ENCODE measurements around the gene HMGB2.

Gene HMGB2

DNA sequence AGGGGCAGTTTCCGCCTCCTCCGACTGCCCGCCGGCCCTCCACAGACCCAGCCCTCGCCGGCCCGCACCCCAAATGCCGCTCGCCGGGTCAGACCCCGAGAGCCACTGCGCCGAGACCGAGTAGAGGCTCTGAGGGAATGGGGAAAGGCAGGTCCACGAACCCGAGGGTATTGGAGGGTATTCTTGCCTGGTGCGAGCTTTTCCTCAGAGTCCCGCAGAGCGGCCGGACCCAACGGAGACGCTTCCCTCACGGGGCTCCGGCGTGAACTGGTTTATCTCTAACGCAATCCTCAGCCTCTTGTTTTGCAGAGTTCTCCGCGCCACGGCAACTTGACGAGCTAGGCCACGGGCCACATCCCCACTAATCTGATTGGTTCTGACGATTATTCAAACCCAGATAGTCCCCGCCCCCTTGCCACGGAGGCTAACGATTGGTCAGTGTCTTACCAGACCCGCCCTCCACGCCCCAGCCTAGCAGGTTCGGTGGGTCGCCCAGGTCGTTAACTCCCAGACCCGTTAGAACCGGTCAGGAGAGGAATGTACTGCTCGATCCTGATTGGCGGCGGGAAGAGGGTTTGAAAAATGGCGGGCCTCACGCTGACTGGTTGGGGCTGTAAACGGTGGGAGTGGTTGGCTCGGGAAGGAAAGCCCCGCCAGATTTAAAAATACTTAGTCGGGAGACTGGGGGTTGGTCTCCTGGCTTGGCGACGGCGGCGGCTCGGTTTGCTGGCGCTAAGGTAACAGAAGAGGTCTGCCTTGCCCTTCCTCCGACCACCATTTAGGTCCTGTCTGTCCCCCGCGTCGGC lies at the start of gene HMGB2:
Gene HMGB2, minus strand, starts transcription at position 274 of the 806 bp plus-strand sequence. CDS start 709 bp downstream, outside the sequence.
- peak; percentile 94 for DNase-seq

GRCh38 chr4:173382349-173382748 lies 48.2 kb upstream of the HMGB2 start:
- DNase-seq, result no peak

DNA sequence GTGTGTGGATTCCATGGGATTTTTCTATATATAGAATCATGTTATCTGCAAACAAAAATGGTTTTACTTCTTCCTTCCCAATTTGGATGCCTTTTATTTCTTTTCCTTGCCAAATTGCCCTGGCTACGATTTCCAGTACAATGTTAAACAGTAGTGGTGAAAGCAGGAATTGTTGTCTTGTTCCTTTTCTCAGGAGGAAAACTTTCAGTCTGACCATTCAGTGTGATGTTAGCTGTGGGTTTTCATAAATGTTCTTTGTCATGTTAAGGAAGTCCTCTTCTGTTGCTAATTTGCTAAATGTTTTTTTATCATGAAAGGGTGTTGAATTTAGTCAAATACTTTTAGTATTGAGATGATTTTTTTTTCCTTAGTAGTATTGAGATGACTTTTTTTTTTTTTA lies 47.5 kb upstream of the HMGB2 start:
- no peak for DNase-seq

DNA sequence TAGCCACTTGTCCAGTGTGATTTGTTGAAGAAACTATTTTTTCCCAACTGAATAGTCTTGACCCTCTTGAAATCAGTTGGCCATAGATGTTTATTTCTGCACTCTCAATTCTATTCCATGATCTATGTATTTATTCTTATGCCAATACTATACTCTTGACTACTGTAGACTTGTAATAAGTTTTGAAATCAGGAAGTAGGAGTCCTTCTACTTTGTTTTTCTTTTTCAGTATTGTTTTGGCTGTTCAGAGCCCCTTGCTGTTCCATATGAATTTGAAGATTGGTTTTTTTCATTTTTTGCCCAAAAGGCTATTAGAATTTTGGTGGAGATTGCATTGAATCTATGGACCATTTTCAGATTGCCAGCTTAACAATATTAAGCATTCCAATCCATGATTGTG lies 46.8 kb upstream of the HMGB2 start:
- no peak for DNase-seq

DNA sequence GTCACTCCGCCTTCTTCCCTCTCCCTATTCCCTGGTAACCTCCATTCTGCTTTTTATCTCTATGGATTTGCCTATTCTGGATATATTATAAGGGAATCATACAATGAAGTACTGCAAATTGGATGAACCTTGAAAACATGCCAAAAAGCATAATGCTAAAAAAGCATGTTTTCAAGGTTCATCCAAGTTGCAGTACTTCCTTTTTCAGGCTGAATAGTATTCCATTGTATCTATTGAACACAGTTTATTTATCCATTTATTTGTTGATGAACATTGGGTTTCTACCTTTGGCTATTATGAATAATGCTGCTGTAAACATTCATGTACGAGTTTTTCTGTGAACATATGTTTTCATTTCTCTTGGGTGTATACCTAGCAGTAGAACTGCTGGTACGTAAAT lies 45.8 kb upstream of the HMGB2 start:
- no peak for DNase-seq

DNA sequence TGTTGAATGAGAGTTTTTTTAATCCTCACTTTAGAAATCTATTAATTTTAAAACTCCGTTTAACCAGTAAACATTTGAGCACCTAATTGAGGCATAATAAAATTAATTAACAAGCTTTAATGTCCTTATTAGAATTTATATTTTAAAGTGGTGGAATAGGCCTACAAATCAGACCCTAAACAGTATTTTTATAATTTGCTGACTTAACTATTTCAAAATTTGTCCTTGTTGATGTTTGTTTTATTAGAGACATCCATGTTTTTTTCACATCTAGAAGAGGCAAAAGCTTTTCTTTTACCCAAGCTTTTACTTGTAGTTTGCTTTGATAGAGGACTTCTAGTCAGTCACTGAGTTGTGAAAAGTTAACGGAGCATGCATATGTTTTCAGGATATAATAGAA lies 40.4 kb upstream of the HMGB2 start:
- no peak for DNase-seq

GRCh38 chr4:173371292-173372192 lies 37.4 kb upstream of the HMGB2 start:
- peak; percentile 26 for DNase-seq

GRCh38 chr4:173370477-173371291 lies 36.5 kb upstream of the HMGB2 start, which contains the start of gene SAP30:
Gene SAP30 (plus strand): TSS chr4:173370954. CDS start chr4:173371183, 229 bp downstream.
- DNase-seq, result peak; percentile 81

GRCh38 chr4:173370130-173370476 lies 35.9 kb upstream of the HMGB2 start:
- DNase-seq, result no peak

- DNase-seq, result no peak
Observed at GRCh38 chr4:173367946-173368345, 33.8 kb upstream of the HMGB2 start.

GRCh38 chr4:173367285-173367684 lies 33.1 kb upstream of the HMGB2 start:
- no peak for DNase-seq

GRCh38 chr4:173365359-173365996 lies 31.3 kb upstream of the HMGB2 start:
- DNase-seq, result no peak

- no peak for DNase-seq
Observed at GRCh38 chr4:173362666-173363065, 28.5 kb upstream of the HMGB2 start.

DNA sequence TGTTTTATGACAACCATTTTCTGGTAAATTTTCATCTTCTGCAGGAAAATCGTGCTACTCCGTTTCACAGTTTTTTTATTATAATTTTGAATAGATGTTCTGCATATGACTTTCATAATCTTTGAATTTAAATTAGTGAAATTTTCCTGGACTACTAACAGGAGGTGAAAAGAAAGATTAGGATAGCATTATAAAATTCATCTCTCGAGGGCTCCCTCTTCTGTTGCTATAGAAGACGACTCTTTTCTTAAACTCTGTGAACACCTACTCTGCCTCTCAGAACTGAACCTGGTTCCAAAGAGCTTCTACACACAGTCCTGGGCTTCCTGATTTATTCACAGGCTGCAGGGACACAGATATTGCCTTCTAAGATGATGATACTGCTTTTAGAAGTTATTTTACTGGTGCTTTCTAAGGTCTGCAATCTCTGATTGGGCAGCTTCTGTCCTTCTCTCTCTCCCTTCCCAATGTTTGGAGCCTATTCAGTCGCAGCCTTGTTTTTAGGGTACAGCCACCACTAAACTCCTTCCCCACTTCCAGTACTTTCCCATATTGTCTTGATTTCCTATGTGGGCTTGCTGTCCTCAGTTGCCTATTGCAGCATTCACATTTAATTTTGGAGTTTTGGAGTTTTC lies 26.5 kb upstream of the HMGB2 start:
- DNase-seq, result no peak

- no peak for DNase-seq
Observed at GRCh38 chr4:173357939-173358338, 23.8 kb upstream of the HMGB2 start.

DNA sequence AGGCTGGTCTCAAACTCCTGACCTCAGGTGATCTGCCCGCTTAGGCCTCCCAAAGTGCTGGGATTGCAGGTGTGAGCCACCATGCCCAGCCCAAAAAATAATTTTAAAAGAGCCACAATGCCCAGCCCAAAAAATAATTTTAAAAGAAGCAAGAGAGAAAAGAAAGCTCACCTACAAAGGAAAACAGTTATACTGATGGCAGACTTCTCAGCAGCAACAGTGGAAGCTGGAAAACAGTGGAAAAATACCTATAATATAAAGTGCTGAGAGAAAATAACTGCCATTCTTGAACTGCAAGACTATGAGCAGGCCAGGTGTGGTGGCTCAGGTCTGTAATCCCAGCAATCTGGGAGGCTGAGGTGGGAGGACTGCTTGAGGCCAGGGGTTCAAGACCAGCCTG lies 13.3 kb upstream of the HMGB2 start:
- no peak for DNase-seq

GRCh38 chr4:173346074-173346473 lies 11.9 kb upstream of the HMGB2 start:
- DNase-seq, result no peak

- no peak for DNase-seq
Observed at GRCh38 chr4:173345648-173346047, 11.5 kb upstream of the HMGB2 start.

- no peak for DNase-seq
Observed at GRCh38 chr4:173343832-173344397, 9.8 kb upstream of the HMGB2 start.

GRCh38 chr4:173337463-173337862 lies 3.3 kb upstream of the HMGB2 start:
- no peak for DNase-seq

DNA sequence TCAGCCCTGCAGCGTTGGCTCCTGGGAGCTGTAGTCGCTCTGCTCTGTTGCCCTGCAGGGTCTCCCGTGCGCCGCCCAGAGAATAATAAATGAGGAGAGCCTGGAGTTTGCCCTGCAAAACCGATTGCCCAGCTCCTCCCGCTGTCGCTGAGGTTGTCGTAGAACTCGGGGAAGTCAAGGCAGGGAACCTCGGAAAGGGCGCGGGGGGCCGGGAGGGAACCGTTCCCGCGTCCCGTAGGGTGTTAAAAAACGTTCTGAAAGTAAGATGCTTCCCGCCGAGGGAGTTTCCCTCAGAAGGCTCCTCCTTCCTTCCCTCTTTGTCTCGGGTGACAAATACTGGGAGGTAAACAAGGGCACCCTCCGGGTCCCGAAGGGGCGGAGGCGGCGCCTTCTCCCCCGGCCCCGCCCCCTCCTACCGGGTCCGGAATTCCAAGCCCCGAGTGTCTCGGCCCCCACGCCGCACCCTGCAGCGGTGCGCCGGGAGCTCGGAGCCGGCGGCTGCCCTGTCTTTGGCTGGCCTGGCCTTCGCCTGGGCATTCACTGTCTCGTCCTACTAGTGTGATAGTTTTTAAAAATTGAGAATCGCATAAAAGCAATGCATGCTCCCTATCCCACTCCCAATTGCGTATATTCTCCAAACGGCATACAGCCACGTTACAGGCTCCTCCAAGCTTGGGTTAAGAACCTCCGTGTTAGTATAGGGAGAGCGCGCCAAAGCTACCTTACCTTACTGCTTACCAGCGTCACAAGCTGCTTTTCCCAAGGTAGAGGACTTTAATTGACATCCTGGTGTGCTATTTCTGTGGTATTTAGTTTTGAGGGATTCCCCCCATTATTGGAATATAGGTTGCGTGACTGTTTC lies 964 bp upstream of the HMGB2 start:
- peak; percentile 75 for DNase-seq
